NOMO-1 (cell line): Measurements from ENCODE around the gene CTNNA2.
"Not testable (repeated sequence)": the region's sequence is repeated elsewhere in the genome, so short reads cannot be mapped to it uniquely, and the experiment has no call there.

Experiments used
- DNase-seq, 2 experiments: peaks; one replicate each; lab custom pipeline; 2025; ENCODE audit not compliant: unreplicated experiment in 2 of 2; lab: John Stamatoyannopoulos, UW

Gene CTNNA2

DNA sequence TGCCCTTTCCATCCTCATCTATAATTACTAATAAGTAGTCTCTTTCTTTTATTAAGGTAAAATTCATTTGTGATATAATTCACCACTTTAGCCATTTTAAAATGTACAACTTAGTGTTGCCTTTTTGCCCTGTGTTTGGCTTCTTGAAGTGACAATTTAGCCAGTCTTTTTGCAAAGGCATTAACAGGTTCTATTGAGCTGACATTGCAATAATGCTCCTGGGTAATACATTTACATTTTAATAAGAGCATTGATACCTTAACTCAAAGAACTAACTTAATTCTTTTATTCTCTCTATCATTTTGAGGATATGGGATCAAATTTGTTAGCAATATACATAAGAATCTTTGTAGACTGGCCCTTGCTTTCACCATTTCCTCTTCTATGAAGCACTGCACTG, 549.4 kb downstream of the CTNNA2 start:
- DNase-seq, result no peak

GRCh38 chr2:80068038-80068731, 555.3 kb downstream of the CTNNA2 start:
- DNase-seq, result no peak

DNA sequence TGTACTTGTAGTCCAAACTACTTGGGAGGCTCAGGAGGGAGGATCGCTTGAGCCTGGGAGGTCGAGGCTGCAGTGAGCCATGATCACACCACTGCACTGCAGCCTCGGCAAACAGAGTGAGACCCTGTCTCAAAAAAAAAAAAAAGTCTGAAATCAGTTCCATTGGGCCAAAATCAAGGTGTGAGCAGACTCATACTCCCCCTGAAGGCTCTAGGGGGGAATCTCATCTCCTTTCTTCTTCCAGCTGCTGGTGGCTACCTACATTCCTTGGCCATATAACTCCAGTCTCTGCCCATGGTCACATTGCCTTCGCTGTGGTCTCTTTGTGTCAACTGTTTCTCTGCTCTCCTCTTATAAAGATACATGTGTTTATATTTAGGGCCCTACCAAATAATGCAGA, 557.7 kb downstream of the CTNNA2 start:
- no peak for DNase-seq

DNA sequence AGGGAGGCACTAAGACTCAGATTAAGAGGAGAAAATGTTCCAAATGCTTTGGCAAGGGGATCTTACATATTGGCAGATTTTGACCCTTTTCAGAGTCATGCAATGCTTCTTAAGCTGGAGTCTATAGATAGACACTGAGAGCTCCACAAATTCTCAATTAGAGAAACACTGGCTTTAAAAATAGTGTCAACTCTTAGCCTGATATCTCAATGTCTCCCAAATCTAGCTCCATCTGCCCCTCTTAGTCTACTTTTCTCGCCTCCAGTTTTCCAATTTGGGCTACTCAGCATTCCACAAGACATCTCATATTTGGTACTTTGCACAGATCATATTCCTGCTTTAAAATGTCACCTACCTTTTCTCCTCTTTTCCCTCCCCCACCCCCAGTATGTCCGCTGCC, 559.1 kb downstream of the CTNNA2 start:
- DNase-seq, result no peak

- DNase-seq, result peak; percentile 30 to 63
Observed at GRCh38 chr2:80073134-80073561, 560.3 kb downstream of the CTNNA2 start.

DNA sequence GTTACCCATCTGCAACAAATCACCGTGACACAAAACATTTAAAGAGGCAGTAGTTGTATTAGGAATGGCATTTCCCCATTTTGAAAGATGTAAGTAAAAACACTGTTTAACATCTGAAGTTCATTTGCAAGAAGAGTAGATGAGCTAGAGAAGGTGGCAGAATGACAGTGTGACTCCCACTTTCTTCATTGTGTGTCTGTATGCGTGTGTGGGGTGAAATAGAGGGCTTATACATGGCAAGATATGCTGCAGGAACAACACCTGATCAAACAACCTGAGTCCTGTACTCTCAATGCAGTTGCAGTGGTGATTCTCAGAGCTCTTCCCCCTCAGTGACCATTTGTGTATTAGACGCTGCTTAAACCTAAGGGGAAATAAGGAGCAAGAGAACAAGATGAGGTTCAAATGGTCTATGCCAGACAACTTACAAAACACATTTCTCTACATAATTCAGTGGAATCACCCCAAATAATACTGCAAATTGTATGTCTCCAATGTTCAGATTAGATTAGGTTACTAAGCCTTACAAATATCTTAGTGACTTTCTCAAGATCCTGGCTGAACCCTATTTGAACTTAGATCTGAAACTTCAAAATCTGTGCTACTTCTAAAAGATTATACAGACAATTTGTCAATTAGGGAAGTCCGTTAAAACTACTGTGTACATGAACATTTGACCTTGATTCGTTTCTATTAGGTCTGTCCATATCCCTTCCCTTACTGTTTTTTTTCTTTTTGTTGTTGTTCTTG, 561.6 kb downstream of the CTNNA2 start:
- no peak for DNase-seq

DNA sequence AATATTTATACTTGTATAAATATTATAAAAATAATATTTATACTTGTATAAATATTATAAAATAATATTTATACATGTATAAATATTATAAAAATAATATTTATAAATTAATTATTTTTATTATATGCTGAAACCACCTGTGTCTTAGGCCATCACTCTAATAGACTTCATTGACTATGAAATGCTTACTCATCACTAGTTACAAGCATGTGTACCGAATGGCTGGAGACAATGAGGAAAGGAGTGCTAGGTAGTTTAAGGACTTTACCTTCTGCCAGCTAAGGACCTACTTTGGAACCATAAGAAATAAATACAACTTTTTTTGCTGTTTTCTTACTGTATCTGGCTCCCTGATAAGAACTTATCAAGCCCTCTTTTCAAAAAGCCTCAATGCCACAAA, 562.9 kb downstream of the CTNNA2 start:
- DNase-seq, result no peak

GRCh38 chr2:80078290-80079036, 565.6 kb downstream of the CTNNA2 start:
- DNase-seq, result no peak

- DNase-seq, result peak; percentile 10 to 53
Observed at GRCh38 chr2:80080957-80081356, 568.1 kb downstream of the CTNNA2 start.

DNA sequence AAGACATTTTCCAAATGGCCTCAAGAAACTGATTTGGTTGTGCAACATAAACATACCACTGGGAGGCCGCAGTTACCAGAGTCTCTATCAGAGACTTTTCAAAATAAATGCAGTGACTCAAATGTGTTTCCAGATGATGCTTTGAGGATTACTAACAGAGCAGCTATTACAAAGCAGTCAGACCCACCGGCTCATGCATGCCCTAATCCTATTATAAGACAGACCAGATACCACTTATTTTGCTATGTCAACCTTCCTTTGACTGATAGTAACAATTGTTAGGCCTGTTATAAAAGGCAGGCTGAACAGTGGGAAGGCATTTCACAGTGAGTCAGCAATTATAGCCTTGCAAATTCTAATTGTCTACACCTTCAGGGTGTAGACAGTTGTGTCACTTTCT, 574.0 kb downstream of the CTNNA2 start:
- DNase-seq, result peak; percentile 2 to 12

DNA sequence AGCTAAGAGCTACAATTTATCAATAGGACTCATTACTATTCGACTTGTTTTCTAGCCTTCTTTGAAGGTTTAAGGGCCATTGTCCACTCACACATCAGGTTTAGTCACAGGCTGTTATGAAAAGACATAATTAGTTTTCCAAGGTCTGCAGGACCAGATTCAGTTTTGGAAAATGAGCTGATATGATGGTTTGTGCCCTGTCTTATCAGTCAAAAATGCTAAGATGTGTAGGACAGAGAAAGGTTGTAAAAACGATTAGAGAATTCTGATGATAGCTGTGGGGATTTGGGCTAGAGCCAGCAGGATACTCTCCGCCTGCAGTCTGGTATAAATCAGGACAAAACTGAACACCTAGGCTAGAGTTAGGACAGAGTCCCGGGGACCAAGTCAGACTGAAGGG, 578.4 kb downstream of the CTNNA2 start:
- DNase-seq, result no peak

DNA sequence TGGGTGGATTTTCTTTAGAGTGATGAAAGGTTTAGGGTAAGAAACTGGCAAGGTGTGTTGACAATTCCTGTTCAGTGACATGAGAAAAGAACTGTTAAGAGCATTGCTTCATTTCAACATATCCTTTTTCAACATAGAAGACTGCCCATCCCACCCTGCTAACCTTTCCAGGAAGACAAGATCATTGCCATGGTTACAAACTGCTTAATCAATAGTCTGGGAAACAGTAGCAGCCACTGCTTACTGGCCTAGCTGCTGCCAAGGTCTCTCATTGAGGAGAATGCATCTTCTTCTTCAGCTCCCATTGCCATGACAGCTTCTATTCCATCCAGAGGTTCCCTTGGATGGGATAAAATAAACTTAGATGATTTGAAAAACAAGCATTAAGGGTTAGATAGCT, 579.6 kb downstream of the CTNNA2 start:
- DNase-seq, result no peak

- not testable (repeated sequence) for DNase-seq
Observed at GRCh38 chr2:80098503-80098902, 585.7 kb downstream of the CTNNA2 start.

- no peak for DNase-seq
Observed at GRCh38 chr2:80102026-80102425, 589.2 kb downstream of the CTNNA2 start.

- no peak for DNase-seq
Observed at GRCh38 chr2:80105015-80105640, 592.3 kb downstream of the CTNNA2 start.

DNA sequence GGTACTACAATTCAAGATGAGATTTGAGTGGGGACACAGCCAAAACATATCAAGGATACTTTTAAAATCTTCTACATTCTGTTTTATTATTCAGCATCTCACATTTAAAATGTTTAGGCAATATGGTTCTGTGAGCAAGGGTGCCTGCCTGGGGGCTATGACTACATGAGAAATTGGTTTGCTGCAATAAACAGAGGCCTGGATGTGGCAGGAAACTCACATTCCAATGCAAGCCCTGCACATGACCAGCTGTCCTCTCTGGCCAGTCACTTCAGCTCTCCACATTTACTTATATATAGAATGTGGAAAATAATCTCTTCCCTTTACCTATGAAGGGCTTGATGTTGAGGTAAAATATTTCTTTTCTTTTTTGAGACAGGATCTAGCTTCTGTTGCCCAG, 598.3 kb downstream of the CTNNA2 start:
- DNase-seq, result no peak

DNA sequence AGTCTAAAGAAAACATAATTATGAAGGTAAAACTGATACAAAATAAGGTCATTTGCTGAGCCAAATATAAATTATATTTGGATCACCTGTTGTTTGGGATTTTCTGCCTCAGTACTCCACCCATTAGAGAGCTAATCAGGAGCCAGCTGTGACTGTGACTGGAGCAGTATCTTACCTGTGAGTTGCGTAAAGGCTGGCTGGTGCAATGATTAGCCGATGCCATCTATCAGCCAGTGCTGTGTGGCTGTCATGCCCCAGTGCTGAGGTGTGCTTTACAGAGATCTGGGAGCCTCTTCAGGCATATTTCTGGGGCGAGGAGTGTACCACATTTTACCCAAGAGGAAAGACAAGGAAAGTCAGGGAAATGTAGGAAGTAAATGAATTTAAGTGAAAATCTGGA, 599.9 kb downstream of the CTNNA2 start:
- no peak for DNase-seq

- no peak for DNase-seq
Observed at GRCh38 chr2:80113399-80113798, 600.5 kb downstream of the CTNNA2 start.

GRCh38 chr2:80114812-80115211, 602.0 kb downstream of the CTNNA2 start:
- DNase-seq, result no peak

GRCh38 chr2:80117401-80117800, 604.5 kb downstream of the CTNNA2 start:
- no peak for DNase-seq

DNA sequence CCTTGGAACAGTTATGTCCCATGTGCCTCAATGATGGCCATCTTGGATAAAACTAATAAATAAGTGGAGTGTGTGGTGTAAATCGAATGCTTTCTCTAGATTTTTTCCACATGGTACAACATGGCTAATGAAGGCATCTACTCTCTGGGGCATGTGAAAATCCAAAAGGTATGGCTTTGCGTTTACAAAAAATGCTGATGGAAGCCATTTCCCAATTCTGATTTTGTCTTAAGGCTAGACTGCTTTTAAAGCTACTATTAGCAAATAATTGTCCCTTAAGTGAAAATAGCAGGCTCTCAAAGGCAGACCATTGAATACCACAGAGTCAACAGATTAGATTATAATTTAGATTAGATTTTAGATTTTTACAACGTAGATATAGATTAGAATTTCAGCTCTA, 608.0 kb downstream of the CTNNA2 start:
- DNase-seq, result no peak
